ENCODE data around the gene SURF4. TPM values are rescaled to one million over a fixed set of nuclear protein-coding genes. Genes with fewer than 3 reads are reported as not detected.

The SURF4 gene
- total RNA-seq, 2 experiments from 2014 or later = 249 to 260 TPM

DNA sequence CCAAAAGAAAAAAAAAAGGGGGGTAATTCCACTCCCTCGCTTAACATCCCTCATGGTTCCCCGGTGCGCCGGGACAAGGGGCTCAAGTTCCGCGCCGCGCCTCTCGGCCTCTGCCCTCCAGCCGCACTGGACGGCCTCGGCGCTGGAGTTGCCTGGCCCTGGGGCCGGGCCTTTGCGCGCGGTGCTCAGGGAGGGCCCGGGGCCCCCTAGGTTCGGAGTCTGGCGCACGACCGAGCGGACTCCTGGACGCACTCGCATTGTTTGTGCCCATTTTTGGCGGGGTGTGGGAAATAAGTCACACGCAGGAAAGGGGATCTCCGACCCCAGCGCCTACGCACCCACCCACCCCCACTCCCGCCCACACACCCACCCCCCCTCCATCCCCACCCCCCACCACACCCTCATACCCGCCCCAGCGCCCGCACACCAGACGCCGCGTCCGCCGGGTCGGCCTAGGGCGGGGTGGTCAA is 28.3 kb downstream of the SURF4 start:
- Mint-ChIP-seq H3K9me3 (no peaks in the 10 kb centered on the region), H3K4me3 (peak overlapping the region; percentile 95), H3K27me3 (no peaks in the 10 kb centered on the region), H3K4me1 (peaks cover 54% of the 10 kb centered on the region), H3K27ac (peak overlapping the region; percentile 86), H3K36me3 (ENCODE audit: low read depth) (peaks cover 66% of the 10 kb centered on the region)
- DNase-seq = peak; percentile 41
- ChIA-PET CTCF (interaction anchor here (1.0 to 3.3 kb wide), 6 partner anchors 13 to 161 kb away, joined by 3 to 22 read pairs (median 8); no protein-coding TSS in a partner anchor), POLR2A (interaction anchor here (0.6 to 14.2 kb wide), 18 partner anchors 8 to 317 kb away, joined by 3 to 397 read pairs (median 5); partner anchors contain the start of genes CACFD1, GTF3C5, REXO4 and SLC2A6)

DNA sequence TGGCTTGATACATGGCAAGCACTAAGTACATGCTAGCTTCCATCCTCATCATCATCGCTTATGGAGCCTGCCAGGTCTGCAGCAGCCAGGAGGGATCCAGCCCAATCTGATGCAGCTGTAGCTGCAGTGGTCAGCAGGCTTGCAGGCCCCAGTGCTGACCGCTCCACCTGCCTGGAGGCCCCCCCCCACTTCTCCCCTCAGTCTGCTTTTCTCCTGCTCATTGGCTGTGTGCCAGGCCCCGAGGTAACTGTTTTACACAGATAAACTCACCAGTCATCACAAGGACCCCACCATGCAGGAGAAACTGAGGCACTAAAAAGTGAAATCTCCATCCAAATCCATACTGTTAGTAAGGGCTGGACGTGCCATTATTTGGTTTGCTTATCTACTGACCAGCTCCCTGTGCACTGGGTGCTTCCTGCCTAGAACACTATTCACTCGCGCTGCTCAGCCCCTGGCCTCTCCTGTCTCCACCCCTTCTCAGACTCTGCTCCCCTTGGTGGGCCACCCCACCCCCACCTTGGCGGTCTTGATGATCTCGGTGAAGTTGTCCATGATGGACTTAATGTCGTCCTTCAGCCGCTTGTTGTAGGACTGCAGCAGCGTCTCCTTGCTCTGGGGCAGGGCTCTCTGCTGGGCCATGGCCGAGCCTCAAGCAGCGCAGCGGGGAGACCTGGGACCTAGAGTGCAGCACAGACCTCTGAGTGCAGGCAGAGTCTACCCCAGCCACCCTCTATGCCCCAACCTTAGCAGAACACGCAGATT is 29.7 kb downstream of the SURF4 start:
- H3K36me3 Mint-ChIP-seq (ENCODE audit: low read depth) = peaks cover 56% of the 10 kb centered on the region
- no peaks in the 10 kb centered on the region for H3K9me3 Mint-ChIP-seq
- H3K4me3 Mint-ChIP-seq = peak overlapping the region; percentile 95
- ChIA-PET CTCF (interaction anchor here (0.9 kb wide), 1 partner anchor 25 kb away, joined by 3 read pairs; no protein-coding TSS in a partner anchor), POLR2A (interaction anchor here (4.2 to 14.2 kb wide), 2 partner anchors 12 to 29 kb away, joined by 31 to 397 read pairs; partner anchors contain the start of genes STKLD1, SURF4 and SURF6)
- peaks cover 49% of the 10 kb centered on the region for H3K4me1 Mint-ChIP-seq
- H3K27ac Mint-ChIP-seq = peak overlapping the region; percentile 82
- H3K27me3 Mint-ChIP-seq = no peaks in the 10 kb centered on the region
- no peak for DNase-seq

- peaks cover 53% of the 10 kb centered on the region for H3K36me3 Mint-ChIP-seq (ENCODE audit: low read depth)
- H3K27ac Mint-ChIP-seq = no peak overlapping the region
- no peaks in the 10 kb centered on the region for H3K9me3 Mint-ChIP-seq
- no peak overlapping the region for H3K4me3 Mint-ChIP-seq
- POLR2A ChIA-PET = interaction anchor here (14.2 kb wide), 1 partner anchor 29 kb away, joined by 397 read pairs; the partner anchor contains the start of genes STKLD1 and SURF4
- no peak for DNase-seq
- CTCF ChIA-PET = no interaction called here
- peaks cover 51% of the 10 kb centered on the region for H3K4me1 Mint-ChIP-seq
- no peaks in the 10 kb centered on the region for H3K27me3 Mint-ChIP-seq
Observed at GRCh38 chr9:133345596-133345995, 30.3 kb downstream of the SURF4 start.

DNA sequence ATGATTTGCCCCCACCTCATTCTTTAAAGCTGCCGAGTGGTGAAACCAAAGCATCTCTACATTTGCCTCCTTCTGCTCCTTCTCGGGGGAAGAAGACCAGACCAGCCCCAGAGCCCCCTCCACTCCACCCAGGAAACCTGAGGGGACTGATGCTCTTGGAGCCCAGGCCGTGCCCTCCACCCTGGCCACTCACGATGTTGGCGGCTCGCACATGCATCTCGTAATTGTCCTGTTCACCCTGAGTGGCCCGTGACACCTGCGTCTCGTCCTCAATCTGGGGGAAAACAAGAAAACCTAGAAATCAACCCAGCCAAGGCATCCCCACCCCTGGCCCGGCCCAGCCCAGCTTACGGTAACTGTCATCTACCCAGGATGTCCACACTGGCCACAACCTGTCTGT is 30.9 kb downstream of the SURF4 start:
- no peak for DNase-seq
- Mint-ChIP-seq H3K27ac (no peak overlapping the region), H3K36me3 (ENCODE audit: low read depth) (peaks cover 53% of the 10 kb centered on the region), H3K9me3 (no peaks in the 10 kb centered on the region), H3K4me3 (no peak overlapping the region), H3K27me3 (no peaks in the 10 kb centered on the region), H3K4me1 (peaks cover 51% of the 10 kb centered on the region)
- ChIA-PET CTCF (no interaction called here), POLR2A (interaction anchor here (14.2 kb wide), 1 partner anchor 30 kb away, joined by 397 read pairs; the partner anchor contains the start of genes STKLD1 and SURF4)

DNA sequence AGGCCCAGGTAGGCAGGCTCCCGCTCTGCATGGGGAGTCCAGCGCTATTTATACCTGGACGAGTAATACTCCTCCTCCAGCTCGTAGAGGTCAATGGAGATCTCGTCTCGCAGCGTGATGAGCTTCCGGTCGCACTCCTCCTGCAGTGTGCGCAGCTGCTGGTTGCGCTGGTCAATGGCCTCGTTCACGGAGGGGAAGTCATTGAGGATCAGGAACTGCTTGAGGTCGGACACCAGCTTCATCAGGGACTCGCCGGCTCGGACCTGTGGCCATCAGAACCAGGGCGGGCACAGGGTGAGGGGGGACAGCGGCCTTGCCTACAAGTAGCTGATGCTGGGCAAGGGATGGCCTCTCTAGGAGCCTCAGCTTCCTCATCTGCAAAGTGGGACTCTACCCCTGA is 31.8 kb downstream of the SURF4 start:
- Mint-ChIP-seq H3K4me1 (peaks cover 49% of the 10 kb centered on the region), H3K27ac (no peak overlapping the region), H3K27me3 (no peaks in the 10 kb centered on the region), H3K36me3 (ENCODE audit: low read depth) (peaks cover 53% of the 10 kb centered on the region), H3K4me3 (no peak overlapping the region), H3K9me3 (no peaks in the 10 kb centered on the region)
- DNase-seq = no peak
- CTCF ChIA-PET = no interaction called here
- POLR2A ChIA-PET = interaction anchor here (1.4 to 14.2 kb wide), 2 partner anchors 12 to 31 kb away, joined by 4 to 397 read pairs; partner anchors contain the start of genes STKLD1, SURF1, SURF2 and SURF4

DNA sequence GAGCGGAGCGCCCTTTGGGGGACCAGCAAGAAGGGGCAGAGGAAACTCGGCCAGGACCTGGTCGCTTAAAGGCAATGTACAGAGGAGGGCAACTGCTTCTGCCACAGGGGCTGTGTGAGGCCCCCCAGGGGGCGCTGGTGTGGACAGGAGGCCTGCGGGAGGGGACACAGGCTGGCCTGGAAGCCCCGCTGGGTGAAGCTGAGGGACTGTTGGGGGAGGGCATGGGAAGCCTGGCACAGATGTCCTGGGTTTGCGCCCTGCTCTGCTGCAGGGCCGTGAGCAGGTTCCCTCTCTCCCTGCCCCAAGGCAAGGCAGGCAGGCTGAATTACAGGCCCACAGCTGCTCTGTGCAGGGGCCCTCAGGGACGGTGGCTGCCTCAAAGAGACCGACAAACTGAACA is 33.3 kb downstream of the SURF4 start:
- H3K9me3 Mint-ChIP-seq = no peaks in the 10 kb centered on the region
- no peak overlapping the region for H3K27ac Mint-ChIP-seq
- no peaks in the 10 kb centered on the region for H3K27me3 Mint-ChIP-seq
- CTCF ChIA-PET = interaction anchor here (1.2 kb wide), 1 partner anchor 9 kb away, joined by 7 read pairs; no protein-coding TSS in a partner anchor
- peaks cover 43% of the 10 kb centered on the region for H3K4me1 Mint-ChIP-seq
- POLR2A ChIA-PET = interaction anchor here (1.0 to 14.2 kb wide), 2 partner anchors 8 to 32 kb away, joined by 3 to 397 read pairs; partner anchors contain the start of genes STKLD1 and SURF4
- H3K36me3 Mint-ChIP-seq (ENCODE audit: low read depth) = peaks cover 45% of the 10 kb centered on the region
- no peak for DNase-seq
- no peak overlapping the region for H3K4me3 Mint-ChIP-seq

DNA sequence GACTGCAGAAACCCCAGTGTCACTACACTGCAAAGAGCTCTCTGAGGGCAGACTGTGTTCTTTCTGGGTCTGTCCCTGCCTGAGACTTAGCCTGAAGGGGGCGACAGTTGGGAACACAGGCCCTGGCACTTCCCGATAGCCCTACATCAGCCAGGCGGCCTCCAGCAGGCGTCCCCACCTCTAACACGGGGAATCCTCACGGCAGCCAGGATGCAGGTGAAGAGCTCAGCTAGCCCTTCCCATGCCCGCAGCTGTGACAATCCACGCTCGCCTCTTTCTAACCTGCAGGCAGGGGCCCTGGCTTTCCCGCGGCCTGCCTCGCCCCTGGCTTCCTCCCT is 33.8 kb downstream of the SURF4 start:
- Mint-ChIP-seq H3K27ac (no peak overlapping the region), H3K9me3 (no peaks in the 10 kb centered on the region), H3K4me3 (no peak overlapping the region), H3K27me3 (no peaks in the 10 kb centered on the region), H3K36me3 (ENCODE audit: low read depth) (peaks cover 45% of the 10 kb centered on the region), H3K4me1 (peaks cover 41% of the 10 kb centered on the region)
- DNase-seq = no peak
- CTCF ChIA-PET = interaction anchor here (0.6 to 1.5 kb wide), 3 partner anchors 9 to 29 kb away, joined by 3 to 7 read pairs (median 3); partner anchors contain the start of genes SURF1 and SURF2
- POLR2A ChIA-PET = interaction anchor here (0.9 to 14.2 kb wide), 2 partner anchors 13 to 33 kb away, joined by 3 to 397 read pairs; partner anchors contain the start of genes STKLD1 and SURF4

GRCh38 chr9:133341369-133342068 is 34.3 kb downstream of the SURF4 start:
- Mint-ChIP-seq H3K27ac (no peak overlapping the region), H3K27me3 (no peaks in the 10 kb centered on the region), H3K36me3 (ENCODE audit: low read depth) (peaks cover 45% of the 10 kb centered on the region), H3K9me3 (no peaks in the 10 kb centered on the region), H3K4me1 (peaks cover 40% of the 10 kb centered on the region), H3K4me3 (no peak overlapping the region)
- DNase-seq = no peak
- CTCF ChIA-PET = interaction anchor here (0.6 to 1.5 kb wide), 3 partner anchors 10 to 29 kb away, joined by 3 to 7 read pairs (median 3); partner anchors contain the start of genes SURF1 and SURF2
- POLR2A ChIA-PET = interaction anchor here (0.9 to 14.2 kb wide), 4 partner anchors 10 to 33 kb away, joined by 3 to 397 read pairs (median 9); partner anchors contain the start of genes STKLD1 and SURF4

DNA sequence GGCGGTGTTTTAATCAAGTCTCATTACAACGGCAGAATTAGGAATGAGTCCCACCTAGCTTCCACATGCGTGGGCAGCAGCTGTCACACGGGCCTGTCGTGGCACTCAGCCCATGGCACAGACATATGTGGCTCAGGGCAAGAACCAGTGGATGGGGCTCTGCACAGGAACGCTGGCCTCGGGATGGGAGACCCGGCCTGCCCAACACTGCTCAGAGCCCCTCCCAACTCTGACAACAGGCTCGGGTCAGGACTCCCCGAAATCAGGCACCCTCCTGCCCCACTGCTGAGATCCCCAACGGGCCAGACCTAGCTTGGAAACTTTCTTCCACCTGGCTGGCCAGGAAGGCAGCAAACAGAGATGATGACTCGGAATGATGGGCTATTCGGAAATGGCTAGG is 34.9 kb downstream of the SURF4 start:
- no peak overlapping the region for H3K4me3 Mint-ChIP-seq
- ChIA-PET POLR2A (interaction anchor here (1.6 to 14.2 kb wide), 5 partner anchors 8 to 34 kb away, joined by 4 to 397 read pairs (median 16); partner anchors contain the start of genes MED22, RPL7A, STKLD1 and SURF1), CTCF (interaction anchor here (1.5 to 1.6 kb wide), 2 partner anchors 13 to 30 kb away, joined by 3 read pairs; no protein-coding TSS in a partner anchor)
- H3K27me3 Mint-ChIP-seq = no peaks in the 10 kb centered on the region
- peaks cover 47% of the 10 kb centered on the region for H3K36me3 Mint-ChIP-seq (ENCODE audit: low read depth)
- DNase-seq = no peak
- no peaks in the 10 kb centered on the region for H3K9me3 Mint-ChIP-seq
- peaks cover 40% of the 10 kb centered on the region for H3K4me1 Mint-ChIP-seq
- peak overlapping the region; percentile 56 for H3K27ac Mint-ChIP-seq

GRCh38 chr9:133340256-133340655 is 35.6 kb downstream of the SURF4 start:
- no peak for DNase-seq
- Mint-ChIP-seq H3K9me3 (no peaks in the 10 kb centered on the region), H3K36me3 (ENCODE audit: low read depth) (peaks cover 51% of the 10 kb centered on the region), H3K27ac (peak overlapping the region; percentile 56), H3K4me1 (peaks cover 41% of the 10 kb centered on the region), H3K27me3 (no peaks in the 10 kb centered on the region), H3K4me3 (no peak overlapping the region)
- ChIA-PET POLR2A (interaction anchor here (1.6 to 14.2 kb wide), 5 partner anchors 8 to 35 kb away, joined by 4 to 397 read pairs (median 16); partner anchors contain the start of genes MED22, RPL7A, STKLD1 and SURF1), CTCF (interaction anchor here (1.3 to 1.6 kb wide), 2 partner anchors 10 to 14 kb away, joined by 3 to 4 read pairs; no protein-coding TSS in a partner anchor)

GRCh38 chr9:133339641-133340040 is 36.2 kb downstream of the SURF4 start:
- Mint-ChIP-seq H3K4me1 (peaks cover 46% of the 10 kb centered on the region), H3K27ac (no peak overlapping the region), H3K36me3 (ENCODE audit: low read depth) (peaks cover 52% of the 10 kb centered on the region), H3K9me3 (no peaks in the 10 kb centered on the region), H3K27me3 (no peaks in the 10 kb centered on the region), H3K4me3 (no peak overlapping the region)
- DNase-seq = no peak
- ChIA-PET POLR2A (interaction anchor here (2.0 to 14.2 kb wide), 4 partner anchors 9 to 35 kb away, joined by 14 to 397 read pairs (median 17); partner anchors contain the start of genes MED22, RPL7A, STKLD1 and SURF1), CTCF (interaction anchor here (0.8 to 1.6 kb wide), 3 partner anchors 9 to 15 kb away, joined by 3 to 4 read pairs (median 3); no protein-coding TSS in a partner anchor)
